Ectodermal cell (in vitro differentiated cells): ENCODE data around the gene LTBP1.

Experiments used
- H3K27ac ChIP-seq: 2 replicates; pipeline ENCODE4 v1.7.0; 2013; ENCODE audit warnings: mild to moderate bottlenecking, low read depth, low read length; ENCODE audit not compliant: insufficient read depth, poor library complexity, severe bottlenecking
- H3K27me3 ChIP-seq: 2 replicates; pipeline ENCODE4 v1.7.0; 2013; ENCODE audit warnings: mild to moderate bottlenecking, low read length; ENCODE audit not compliant: insufficient read depth, control insufficient read depth, poor library complexity, severe bottlenecking
- H3K36me3 ChIP-seq: one replicate; pipeline ENCODE4 v1.7.0; 2013; ENCODE audit warnings: low read length; ENCODE audit not compliant: control insufficient read depth, insufficient read depth
- H3K4me1 ChIP-seq: one replicate; pipeline ENCODE4 v1.7.0; 2013; ENCODE audit warnings: low read length; ENCODE audit not compliant: control insufficient read depth, insufficient read depth
- H3K4me3 ChIP-seq: 2 replicates; pipeline ENCODE4 v1.7.0; 2013; ENCODE audit warnings: low read depth, low read length, control low read depth; ENCODE audit not compliant: insufficient read depth
- H3K9me3 ChIP-seq: 2 replicates; pipeline ENCODE4 v1.7.0; 2013; ENCODE audit warnings: mild to moderate bottlenecking, low read length, moderate library complexity; ENCODE audit not compliant: control insufficient read depth
- WGBS, 2 experiments: methylation state at CpG; one replicate each; pipeline ENCODE4 v1.1.7; 2013; ENCODE audit warnings: missing lambda C conversion rate in 2 of 2; 5-methylcytosine and 5-hydroxymethylcytosine counted together

LTBP1 gene

GRCh38 chr2:33292981-33293595, 346.3 kb downstream of the LTBP1 start:
- Histone ChIP-seq H3K36me3 (no peaks in the 10 kb centered on the region), H3K27ac (no peak overlapping the region), H3K27me3 (no peaks in the 10 kb centered on the region), H3K4me3 (no peak overlapping the region), H3K4me1 (no peaks in the 10 kb centered on the region), H3K9me3 (no peaks in the 10 kb centered on the region)
- 91 to 93% methylated on average over 7 to 9 of the region's 11 CpGs for WGBS, 2 experiments

- WGBS, 2 experiments, result 97 to 98% methylated on average over 3 of the region's 3 CpGs
- H3K4me3 ChIP-seq, result no peak overlapping the region
- no peaks in the 10 kb centered on the region for H3K27me3 ChIP-seq
- no peak overlapping the region for H3K27ac ChIP-seq
- no peaks in the 10 kb centered on the region for H3K4me1 ChIP-seq
- no peaks in the 10 kb centered on the region for H3K36me3 ChIP-seq
- H3K9me3 ChIP-seq, result no peaks in the 10 kb centered on the region
These were observed 351.5 kb downstream of the LTBP1 start for GRCh38 chr2:33298233-33298632.

- H3K4me1 ChIP-seq, result no peaks in the 10 kb centered on the region
- H3K4me3 ChIP-seq, result no peak overlapping the region
- WGBS, 2 experiments, result 95 to 99% methylated on average over 3 of the region's 3 CpGs
- no peaks in the 10 kb centered on the region for H3K9me3 ChIP-seq
- no peaks in the 10 kb centered on the region for H3K27me3 ChIP-seq
- H3K36me3 ChIP-seq, result no peaks in the 10 kb centered on the region
- no peak overlapping the region for H3K27ac ChIP-seq
These were observed 354.6 kb downstream of the LTBP1 start for GRCh38 chr2:33301355-33301754.

- Histone ChIP-seq H3K27ac (no peak overlapping the region), H3K27me3 (no peaks in the 10 kb centered on the region), H3K4me3 (no peak overlapping the region), H3K36me3 (no peaks in the 10 kb centered on the region), H3K9me3 (no peaks in the 10 kb centered on the region), H3K4me1 (no peaks in the 10 kb centered on the region)
- WGBS, 2 experiments, result 96% methylated on average over 2 of the region's 2 CpGs; no CpG with 5 or more reads in 1 of the 2 experiments
These were observed 355.6 kb downstream of the LTBP1 start for GRCh38 chr2:33302348-33302747.

GRCh38 chr2:33304032-33304864, 357.5 kb downstream of the LTBP1 start:
- Histone ChIP-seq H3K27me3 (no peaks in the 10 kb centered on the region), H3K36me3 (no peaks in the 10 kb centered on the region), H3K4me3 (no peak overlapping the region), H3K27ac (no peak overlapping the region), H3K9me3 (no peaks in the 10 kb centered on the region), H3K4me1 (no peaks in the 10 kb centered on the region)
- 87 to 91% methylated on average over 9 of the region's 10 CpGs for WGBS, 2 experiments

GRCh38 chr2:33307659-33308270, 361.0 kb downstream of the LTBP1 start:
- Histone ChIP-seq H3K36me3 (no peaks in the 10 kb centered on the region), H3K4me3 (no peak overlapping the region), H3K9me3 (no peaks in the 10 kb centered on the region), H3K4me1 (no peaks in the 10 kb centered on the region), H3K27ac (no peak overlapping the region), H3K27me3 (no peaks in the 10 kb centered on the region)
- WGBS, 2 experiments, result 91 to 94% methylated on average over 9 of the region's 9 CpGs

- H3K9me3 ChIP-seq, result no peaks in the 10 kb centered on the region
- 94 to 96% methylated on average over 4 of the region's 4 CpGs for WGBS, 2 experiments
- H3K36me3 ChIP-seq, result no peaks in the 10 kb centered on the region
These were observed 365.6 kb downstream of the LTBP1 start for GRCh38 chr2:33312355-33312754.

GRCh38 chr2:33313039-33313438, 366.3 kb downstream of the LTBP1 start:
- WGBS, 2 experiments, result 95 to 97% methylated on average over 3 of the region's 3 CpGs
- no peak overlapping the region for H3K27ac ChIP-seq
- H3K4me3 ChIP-seq, result no peak overlapping the region

More at GRCh38 chr2:33312355-33312754, 365.6 kb downstream of the LTBP1 start:
- no peaks in the 10 kb centered on the region for H3K4me1 ChIP-seq
- H3K4me3 ChIP-seq, result no peak overlapping the region
- no peak overlapping the region for H3K27ac ChIP-seq
- H3K27me3 ChIP-seq, result no peaks in the 10 kb centered on the region

GRCh38 chr2:33314541-33314940, 367.8 kb downstream of the LTBP1 start:
- Histone ChIP-seq H3K9me3 (no peaks in the 10 kb centered on the region), H3K27ac (no peak overlapping the region), H3K4me3 (no peak overlapping the region), H3K4me1 (no peaks in the 10 kb centered on the region), H3K27me3 (no peaks in the 10 kb centered on the region), H3K36me3 (no peaks in the 10 kb centered on the region)

More at GRCh38 chr2:33313039-33313438, 366.3 kb downstream of the LTBP1 start:
- Histone ChIP-seq H3K9me3 (no peaks in the 10 kb centered on the region), H3K27me3 (no peaks in the 10 kb centered on the region), H3K4me1 (no peaks in the 10 kb centered on the region), H3K36me3 (no peaks in the 10 kb centered on the region)

GRCh38 chr2:33316328-33316727, 369.6 kb downstream of the LTBP1 start:
- no peaks in the 10 kb centered on the region for H3K4me1 ChIP-seq
- 100% methylated on average over 1 of the region's 1 CpG for WGBS, 2 experiments
- no peaks in the 10 kb centered on the region for H3K36me3 ChIP-seq
- no peak overlapping the region for H3K27ac ChIP-seq
- H3K27me3 ChIP-seq, result no peaks in the 10 kb centered on the region
- H3K4me3 ChIP-seq, result no peak overlapping the region
- H3K9me3 ChIP-seq, result no peaks in the 10 kb centered on the region
